Left ventricle myocardium inferior (tissue), 1 donor: Measurements from ENCODE around the gene RPS8. TPM values are rescaled to one million over a fixed set of nuclear protein-coding genes. Genes with fewer than 3 reads are reported as not detected.

Source experiments
- DNase-seq: peaks from one replicate; pipeline ENCODE4 v3.0.0-alpha.2; 2020
- H3K27ac ChIP-seq: fragments of 200-600 bp; replicated peaks from 2 replicates; pipeline ENCODE4 v1.8.0; 2021
- H3K27me3 ChIP-seq: fragments of 200-600 bp; 2 replicates; pipeline ENCODE4 v1.8.0; 2021; ENCODE audit warnings: low read depth
- H3K36me3 ChIP-seq: fragments of 200-600 bp; 2 replicates; pipeline ENCODE4 v1.8.0; 2021
- H3K4me1 ChIP-seq: fragments of 200-600 bp; 2 replicates; pipeline ENCODE4 v1.8.0; 2021
- H3K4me3 ChIP-seq: fragments of 200-600 bp; 2 replicates; pipeline ENCODE4 v1.8.0; 2021; ENCODE audit warnings: mild to moderate bottlenecking, moderate library complexity
- H3K9me3 ChIP-seq: fragments of 200-600 bp; replicated peaks from 2 replicates; pipeline ENCODE4 v1.8.0; 2021
- CTCF ChIP-seq: fragments of 200-600 bp; IDR thresholded peaks from 2 replicates; pipeline ENCODE4 v1.8.0; 2021; ENCODE audit warnings: antibody characterized with exemption, mild to moderate bottlenecking, borderline replicate concordance
- intact Hi-C: fragments of 100-400 bp; cut with micrococcal nuclease; formaldehyde crosslinking; loops from one replicate; pipeline ENCODE4 v1.11.0; 2022
- total RNA-seq: library from RNA; stranded (reverse); fragmentation: NEBNext Ultra II Directional; extraction: Animal tissue kit (Norgen Biotek cat#: 25700); gene quantifications from one replicate; pipeline ENCODE4 v1.2.1, GENCODE V29; 2021
- donor health status: DM: no; HTN: yes; CAD: no; lungs with severe emphysema.

Gene RPS8
- total RNA-seq, 1 donor from 2014 or later = 717 TPM

GRCh38 chr1:44777969-44778635, 2.8 kb downstream of the RPS8 start:
- H3K4me3 ChIP-seq = peak overlapping the region; percentile 5
- intact Hi-C loops = no loop called here

GRCh38 chr1:44778705-44779576, 3.6 kb downstream of the RPS8 start:
- Histone ChIP-seq H3K9me3 (no peaks in the 10 kb centered on the region), H3K36me3 (peaks cover 52% of the 10 kb centered on the region), H3K4me3 (no peak overlapping the region), H3K27ac (no peak overlapping the region), H3K27me3 (no peaks in the 10 kb centered on the region), H3K4me1 (peaks cover 47% of the 10 kb centered on the region)
- intact Hi-C loops = no loop called here
- DNase-seq = no peak
- no peak for TF ChIP-seq CTCF

More at GRCh38 chr1:44777969-44778635, 2.8 kb downstream of the RPS8 start:
- peaks cover 42% of the 10 kb centered on the region for H3K4me1 ChIP-seq
- H3K9me3 ChIP-seq = no peaks in the 10 kb centered on the region
- DNase-seq = no peak
- no peaks in the 10 kb centered on the region for H3K27me3 ChIP-seq
- peaks cover 52% of the 10 kb centered on the region for H3K36me3 ChIP-seq
- no peak overlapping the region for H3K27ac ChIP-seq
- no peak for TF ChIP-seq CTCF

GRCh38 chr1:44780583-44781121, 5.3 kb downstream of the RPS8 start:
- TF ChIP-seq CTCF = no peak
- Histone ChIP-seq H3K4me3 (no peak overlapping the region), H3K27me3 (no peaks in the 10 kb centered on the region), H3K4me1 (peaks cover 52% of the 10 kb centered on the region), H3K36me3 (peaks cover 52% of the 10 kb centered on the region), H3K27ac (no peak overlapping the region), H3K9me3 (no peaks in the 10 kb centered on the region)
- intact Hi-C loops = no loop called here
- no peak for DNase-seq

GRCh38 chr1:44783697-44784093, 8.4 kb downstream of the RPS8 start:
- intact Hi-C loops = no loop called here
- H3K27ac ChIP-seq = no peak overlapping the region

More at GRCh38 chr1:44783697-44784093, 8.4 kb downstream of the RPS8 start:
- TF ChIP-seq CTCF = no peak
- Histone ChIP-seq H3K4me1 (peaks cover 33% of the 10 kb centered on the region), H3K36me3 (peaks cover 30% of the 10 kb centered on the region), H3K4me3 (peak overlapping the region; percentile 68), H3K27me3 (no peaks in the 10 kb centered on the region), H3K9me3 (no peaks in the 10 kb centered on the region)
- no peak for DNase-seq
